GM18498 (cell line): ENCODE measurements around the gene GSG1L.
"Not testable (repeated sequence)": the region's sequence is repeated elsewhere in the genome, so short reads cannot be mapped to it uniquely, and the experiment has no call there.

Experiments
- ATAC-seq: cut with Tn5 transposase; IDR thresholded peaks from one replicate; pipeline ENCODE4 v1.9.1; 2021; ENCODE audit warnings: mild to moderate bottlenecking, moderate library complexity; ENCODE audit not compliant: unreplicated experiment

Gene GSG1L

GRCh38 chr16:27743001-27743400, 320.5 kb downstream of the GSG1L start:
- not testable (repeated sequence) for ATAC-seq

DNA sequence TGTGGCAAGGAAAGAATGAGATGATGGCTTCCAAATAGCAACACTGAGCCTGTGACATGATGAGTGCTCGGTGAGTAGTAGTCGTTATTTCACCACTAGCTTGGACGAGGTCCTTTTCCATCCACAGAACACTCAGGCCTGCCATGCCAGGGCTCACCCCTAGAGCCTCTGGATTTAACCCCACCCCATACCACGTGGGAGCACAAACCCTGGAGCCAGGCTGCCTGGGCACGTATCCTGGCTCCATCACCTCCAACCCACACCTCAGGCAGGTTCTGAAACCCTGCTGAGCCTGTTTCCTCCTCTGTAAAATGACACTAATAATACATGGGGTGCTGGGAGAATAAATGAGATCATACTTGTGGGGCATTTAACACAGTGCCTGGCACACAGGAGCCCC, 321.2 kb downstream of the GSG1L start:
- ATAC-seq = no peak

GRCh38 chr16:27740496-27741201, 322.9 kb downstream of the GSG1L start:
- ATAC-seq = no peak

GRCh38 chr16:27739606-27740357, 323.7 kb downstream of the GSG1L start:
- no peak for ATAC-seq

DNA sequence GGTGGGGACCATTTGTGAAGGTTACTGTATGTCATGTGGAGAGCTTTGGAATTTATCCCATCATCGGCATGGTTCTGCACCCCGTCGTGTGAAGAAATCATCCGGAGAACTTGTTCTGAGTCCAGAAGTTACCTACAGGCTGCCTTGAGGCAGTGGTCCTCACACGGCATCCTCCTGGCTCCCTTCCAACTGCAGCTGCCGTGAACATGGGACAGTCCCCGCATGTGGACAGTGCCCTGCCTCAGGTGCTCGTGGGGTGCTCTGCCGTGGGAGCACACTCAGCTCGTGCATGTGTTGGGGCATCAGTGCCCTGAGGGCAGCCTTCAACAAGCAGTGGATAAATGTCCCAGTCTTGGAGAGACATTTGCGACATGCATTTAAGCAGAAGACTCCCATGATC, 324.9 kb downstream of the GSG1L start:
- no peak for ATAC-seq
